Calu3 (cell line): ENCODE measurements around the gene RBL2. TPM values are rescaled to one million over a fixed set of nuclear protein-coding genes. Genes with fewer than 3 reads are reported as not detected.

Experiments
- BruUV-seq: library from RNA; stranded (reverse); fragments of 400-500 nt; replicated peaks from 2 replicates; lab custom pipeline; 2021; lab: Mats Ljungman, UMichigan
- CTCF ChIA-PET: fragments of 300-600 bp; sonication (Branson Sonifier 250); formaldehyde crosslinking; loops from one replicate; lab custom pipeline; 2022; ENCODE audit warnings: antibody characterized with exemption; lab: Charles Lee
- DNase-seq: peaks from one replicate; pipeline ENCODE4 v3.0.0; 2022
- H3K27ac Mint-ChIP-seq: one replicate; pipeline ENCODE4 v1.8.0; 2022; ENCODE audit warnings: mixed read lengths; ENCODE audit not compliant: unreplicated experiment
- H3K27me3 Mint-ChIP-seq: one replicate; pipeline ENCODE4 v1.8.0; 2022; ENCODE audit warnings: mixed read lengths; ENCODE audit not compliant: unreplicated experiment
- H3K36me3 Mint-ChIP-seq: one replicate; pipeline ENCODE4 v1.8.0; 2022; ENCODE audit warnings: mild to moderate bottlenecking, moderate library complexity, mixed read lengths; ENCODE audit not compliant: insufficient read depth, unreplicated experiment
- H3K4me1 Mint-ChIP-seq: one replicate; pipeline ENCODE4 v1.8.0; 2022; ENCODE audit warnings: mild to moderate bottlenecking, low read depth, mixed read lengths; ENCODE audit not compliant: unreplicated experiment
- H3K4me3 Mint-ChIP-seq: one replicate; pipeline ENCODE4 v1.8.0; 2022; ENCODE audit warnings: mild to moderate bottlenecking, low read depth, moderate library complexity, mixed read lengths; ENCODE audit not compliant: unreplicated experiment
- H3K9me3 Mint-ChIP-seq: one replicate; pipeline ENCODE4 v1.8.0; 2022; ENCODE audit warnings: low read depth, mixed read lengths; ENCODE audit not compliant: unreplicated experiment
- CTCF ChIP-seq: fragments of 200-600 bp; IDR thresholded peaks from one replicate; pipeline ENCODE4 v1.8.0; 2022; ENCODE audit warnings: antibody characterized with exemption; ENCODE audit not compliant: unreplicated experiment
- intact Hi-C: fragments of 100-400 bp; cut with micrococcal nuclease; formaldehyde crosslinking; loops from one replicate; pipeline ENCODE4 v1.10.0; 2022; ENCODE audit not compliant: unreplicated experiment
- total RNA-seq: library from RNA; stranded (reverse); gene quantifications from 2 replicates; pipeline ENCODE4 v1.2.3, GENCODE V29; 2022

RBL2 gene
- total RNA-seq, 1 experiment from 2014 or later, result 62.8 TPM

- CTCF ChIA-PET, result no interaction called here
- TF ChIP-seq CTCF, result no peak
- Mint-ChIP-seq H3K27me3 (no peaks in the 10 kb centered on the region), H3K36me3 (peaks cover 19% of the 10 kb centered on the region), H3K27ac (no peak overlapping the region), H3K9me3 (no peaks in the 10 kb centered on the region), H3K4me1 (no peaks in the 10 kb centered on the region), H3K4me3 (no peak overlapping the region)
- no peak for DNase-seq
- intact Hi-C loops, result no loop called here
- BruUV-seq, result no TSS peak
Measured at GRCh38 chr16:53458635-53459034, 24.4 kb downstream of the RBL2 start.

GRCh38 chr16:53465606-53466280, 31.5 kb downstream of the RBL2 start:
- DNase-seq, result peak; percentile 56
- BruUV-seq, result no TSS peak
- no peak for TF ChIP-seq CTCF
- Mint-ChIP-seq H3K9me3 (no peaks in the 10 kb centered on the region), H3K4me1 (no peaks in the 10 kb centered on the region), H3K4me3 (no peak overlapping the region), H3K36me3 (peaks cover 19% of the 10 kb centered on the region), H3K27me3 (no peaks in the 10 kb centered on the region), H3K27ac (no peak overlapping the region)
- CTCF ChIA-PET, result interaction anchor here (1.6 kb wide), 1 partner anchor 38 kb away, joined by 3 read pairs; no protein-coding TSS in a partner anchor
- intact Hi-C loops, result no loop called here

- no peak overlapping the region for H3K27ac Mint-ChIP-seq
- TF ChIP-seq CTCF, result no peak
- no peak for DNase-seq
- H3K27me3 Mint-ChIP-seq, result no peaks in the 10 kb centered on the region
- CTCF ChIA-PET, result no interaction called here
- H3K4me1 Mint-ChIP-seq, result no peaks in the 10 kb centered on the region
- no TSS peak for BruUV-seq
- H3K4me3 Mint-ChIP-seq, result no peak overlapping the region
- no peaks in the 10 kb centered on the region for H3K9me3 Mint-ChIP-seq
- peaks cover 26% of the 10 kb centered on the region for H3K36me3 Mint-ChIP-seq
- intact Hi-C loops, result no loop called here
Measured at GRCh38 chr16:53476867-53477266, 42.6 kb downstream of the RBL2 start.

GRCh38 chr16:53478965-53479364, 44.7 kb downstream of the RBL2 start:
- H3K27ac Mint-ChIP-seq, result no peak overlapping the region
- no peaks in the 10 kb centered on the region for H3K27me3 Mint-ChIP-seq
- H3K4me1 Mint-ChIP-seq, result no peaks in the 10 kb centered on the region
- DNase-seq, result no peak
- no peak for TF ChIP-seq CTCF
- H3K9me3 Mint-ChIP-seq, result no peaks in the 10 kb centered on the region
- intact Hi-C loops, result no loop called here
- H3K36me3 Mint-ChIP-seq, result peaks cover 41% of the 10 kb centered on the region
- CTCF ChIA-PET, result no interaction called here
- no TSS peak for BruUV-seq
- no peak overlapping the region for H3K4me3 Mint-ChIP-seq
